GM12801 (cell line): ENCODE measurements around the gene PELI1.

ENCODE experiments used
- CTCF ChIP-seq: IDR thresholded peaks from one replicate; pipeline ENCODE4 v1.5.1; 2011; ENCODE audit warnings: control low read depth; ENCODE audit not compliant: insufficient read length; ENCODE audit errors: extremely low read depth

Gene PELI1

GRCh38 chr2:64111426-64111825 lies 32.8 kb downstream of the PELI1 start:
- TF ChIP-seq CTCF, result no peak

GRCh38 chr2:64108666-64109241 lies 35.5 kb downstream of the PELI1 start:
- TF ChIP-seq CTCF, result no peak

- TF ChIP-seq CTCF, result no peak
Measured at GRCh38 chr2:64106481-64106880, 37.7 kb downstream of the PELI1 start.

- no peak for TF ChIP-seq CTCF
Measured at GRCh38 chr2:64105670-64106461, 38.4 kb downstream of the PELI1 start.

GRCh38 chr2:64104933-64105332 lies 39.3 kb downstream of the PELI1 start:
- TF ChIP-seq CTCF, result no peak

GRCh38 chr2:64101141-64101591 lies 43.1 kb downstream of the PELI1 start:
- TF ChIP-seq CTCF, result no peak

GRCh38 chr2:64094663-64095382 lies 49.4 kb downstream of the PELI1 start:
- TF ChIP-seq CTCF, result no peak
